OCI-LY3 (cell line): ENCODE results near the gene SMYD3.

ENCODE experiments used
- EZH2phosphoT487 ChIP-seq: fragments of 200-600 bp; shearing (Covaris generic); IDR thresholded peaks from 2 replicates; pipeline ENCODE4 v1.6.1; 2018; ENCODE audit warnings: antibody characterized with exemption, mixed run types, low read depth
- TF ChIP-seq, protein P1 (sequence below): fragments of 200-600, 300-600 bp; sonication (generic); IDR thresholded peaks from 2 replicates; pipeline ENCODE4 v1.5.1; 2014; ENCODE audit warnings: antibody characterized with exemption, low read length, low read depth

DNA sequence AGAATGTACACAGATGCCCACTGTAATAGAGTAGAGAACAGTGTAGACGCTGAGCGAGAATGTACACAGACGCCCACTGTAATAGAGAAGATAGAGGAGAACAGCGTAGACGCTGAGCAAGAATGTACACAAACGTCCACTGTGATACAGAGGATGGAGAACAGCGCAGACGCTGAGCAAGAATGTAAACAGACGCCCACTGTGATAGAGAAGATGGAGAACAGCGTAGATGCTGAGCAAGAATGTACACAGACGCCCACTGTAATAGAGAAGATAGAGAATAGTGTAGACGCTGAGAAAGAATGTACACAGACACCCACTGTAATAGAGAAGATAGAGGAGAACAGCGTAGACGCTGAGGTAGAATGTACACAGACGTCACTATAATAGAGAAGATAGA lies 306.9 kb downstream of the SMYD3 start:
- TF ChIP-seq, protein P1, sequence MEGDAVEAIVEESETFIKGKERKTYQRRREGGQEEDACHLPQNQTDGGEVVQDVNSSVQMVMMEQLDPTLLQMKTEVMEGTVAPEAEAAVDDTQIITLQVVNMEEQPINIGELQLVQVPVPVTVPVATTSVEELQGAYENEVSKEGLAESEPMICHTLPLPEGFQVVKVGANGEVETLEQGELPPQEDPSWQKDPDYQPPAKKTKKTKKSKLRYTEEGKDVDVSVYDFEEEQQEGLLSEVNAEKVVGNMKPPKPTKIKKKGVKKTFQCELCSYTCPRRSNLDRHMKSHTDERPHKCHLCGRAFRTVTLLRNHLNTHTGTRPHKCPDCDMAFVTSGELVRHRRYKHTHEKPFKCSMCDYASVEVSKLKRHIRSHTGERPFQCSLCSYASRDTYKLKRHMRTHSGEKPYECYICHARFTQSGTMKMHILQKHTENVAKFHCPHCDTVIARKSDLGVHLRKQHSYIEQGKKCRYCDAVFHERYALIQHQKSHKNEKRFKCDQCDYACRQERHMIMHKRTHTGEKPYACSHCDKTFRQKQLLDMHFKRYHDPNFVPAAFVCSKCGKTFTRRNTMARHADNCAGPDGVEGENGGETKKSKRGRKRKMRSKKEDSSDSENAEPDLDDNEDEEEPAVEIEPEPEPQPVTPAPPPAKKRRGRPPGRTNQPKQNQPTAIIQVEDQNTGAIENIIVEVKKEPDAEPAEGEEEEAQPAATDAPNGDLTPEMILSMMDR: no peak
- TF ChIP-seq EZH2phosphoT487: no peak
